HepG2 (cell line): ENCODE results near the gene MEPCE. TPM values are rescaled to one million over a fixed set of nuclear protein-coding genes. Genes with fewer than 3 reads are reported as not detected.

Experiments used
- polyA plus RNA-seq, 8 experiments: library from polyadenylated mRNA; depleted of rRNA in 3 of 8; stranded (reverse) in 7 of 8; unstranded in 1 of 8; fragments of >200 nt; fragmentation: Illumina TruSeq in 4 of 8; extraction: Trizol in 4 of 8; gene quantifications; 2 replicates each; pipeline versions ENCODE4 v1.2.1 to v1.2.3, GENCODE V29; 2011 to 2016; ENCODE audit warnings: low read depth in 4 of 8, missing spikeins in 1 of 8, mixed read lengths in 1 of 8; ENCODE audit not compliant: insufficient read depth in 1 of 8
- total RNA-seq, 5 experiments: library from RNA; depleted of rRNA; stranded (reverse); fragments of >200 nt; fragmentation: Illumina TruSeq; extraction: Trizol; gene quantifications; 2 replicates each; pipeline ENCODE4 v1.2.3, GENCODE V29; 2016; ENCODE audit warnings: low read depth in 1 of 5

Gene MEPCE
- total and polyA plus RNA-seq, 2 of the 13 experiments (the other 11 are each of a cell fraction or from before 2014, with no cell fraction given): 12.3 to 26.0 TPM

Other genes starting within 250 kb of the MEPCE start
- not detected in 2 replicates for gene PVRIG, start 209.9 kb upstream of the MEPCE start, total RNA-seq (2016; rRNA removed; fragmentation: Illumina TruSeq; extraction: Trizol)
- gene PVRIG, start 209.9 kb upstream of the MEPCE start, polyA plus RNA-seq (2011; rRNA removed): not detected in 2 replicates
- not detected in 2 replicates for gene SPDYE3, start 122.1 kb upstream of the MEPCE start, total RNA-seq (2016; rRNA removed; fragmentation: Illumina TruSeq; extraction: Trizol)
- gene SPDYE3, start 122.1 kb upstream of the MEPCE start, polyA plus RNA-seq (2011; rRNA removed): not detected in 2 replicates
- 5.6 and 16.6 TPM in 2 replicates for gene PILRB, start 71.7 kb upstream of the MEPCE start, total RNA-seq (2016; rRNA removed; fragmentation: Illumina TruSeq; extraction: Trizol)
- gene PILRB, start 71.7 kb upstream of the MEPCE start, polyA plus RNA-seq (2011; rRNA removed): 33.0 and 33.8 TPM in 2 replicates
- gene PILRA, start 56.3 kb upstream of the MEPCE start, total RNA-seq (2016; rRNA removed; fragmentation: Illumina TruSeq; extraction: Trizol): 0.13 TPM in 1 of 2 replicates, not detected in the other
- gene PILRA, start 56.3 kb upstream of the MEPCE start, polyA plus RNA-seq (2011; rRNA removed): 0.97 and 1.3 TPM in 2 replicates
- 2.5 and 2.6 TPM in 2 replicates for gene ZCWPW1, start 1.1 kb upstream of the MEPCE start, total RNA-seq (2016; rRNA removed; fragmentation: Illumina TruSeq; extraction: Trizol)
- 1.6 and 2.4 TPM in 2 replicates for gene ZCWPW1, start 1.1 kb upstream of the MEPCE start, polyA plus RNA-seq (2011; rRNA removed)
- 16.7 and 24.8 TPM in 2 replicates for gene PPP1R35, start 6.7 kb downstream of the MEPCE start, total RNA-seq (2016; rRNA removed; fragmentation: Illumina TruSeq; extraction: Trizol)
- 26.4 and 29.0 TPM in 2 replicates for gene PPP1R35, start 6.7 kb downstream of the MEPCE start, polyA plus RNA-seq (2011; rRNA removed)
- not detected in 2 replicates for gene SPACDR, start 34.4 kb downstream of the MEPCE start, total RNA-seq (2016; rRNA removed; fragmentation: Illumina TruSeq; extraction: Trizol)
- 0.24 and 0.41 TPM in 2 replicates for gene SPACDR, start 34.4 kb downstream of the MEPCE start, polyA plus RNA-seq (2011; rRNA removed)
- 6.3 and 7.7 TPM in 2 replicates for gene TSC22D4, start 49.4 kb downstream of the MEPCE start, total RNA-seq (2016; rRNA removed; fragmentation: Illumina TruSeq; extraction: Trizol)
- gene TSC22D4, start 49.4 kb downstream of the MEPCE start, polyA plus RNA-seq (2011; rRNA removed): 8.7 and 10.1 TPM in 2 replicates
- 0.15 TPM in 2 replicates for gene NYAP1, start 54.1 kb downstream of the MEPCE start, total RNA-seq (2016; rRNA removed; fragmentation: Illumina TruSeq; extraction: Trizol)
- 0.46 and 0.76 TPM in 2 replicates for gene NYAP1, start 54.1 kb downstream of the MEPCE start, polyA plus RNA-seq (2011; rRNA removed)
- gene AGFG2, start 109.4 kb downstream of the MEPCE start, total RNA-seq (2016; rRNA removed; fragmentation: Illumina TruSeq; extraction: Trizol): 117 and 132 TPM in 2 replicates
- gene AGFG2, start 109.4 kb downstream of the MEPCE start, polyA plus RNA-seq (2011; rRNA removed): 125 and 127 TPM in 2 replicates
- 0.15 TPM in 1 of 2 replicates, not detected in the other for gene SAP25, start 144.1 kb downstream of the MEPCE start, total RNA-seq (2016; rRNA removed; fragmentation: Illumina TruSeq; extraction: Trizol)
- gene SAP25, start 144.1 kb downstream of the MEPCE start, polyA plus RNA-seq (2011; rRNA removed): 0.20 TPM in 2 replicates
- gene LRCH4, start 156.3 kb downstream of the MEPCE start, total RNA-seq (2016; rRNA removed; fragmentation: Illumina TruSeq; extraction: Trizol): 2.9 and 7.0 TPM in 2 replicates
- 9.3 and 11.1 TPM in 2 replicates for gene LRCH4, start 156.3 kb downstream of the MEPCE start, polyA plus RNA-seq (2011; rRNA removed)
- gene FBXO24, start 156.5 kb downstream of the MEPCE start, total RNA-seq (2016; rRNA removed; fragmentation: Illumina TruSeq; extraction: Trizol): 0.13 and 0.20 TPM in 2 replicates
- gene FBXO24, start 156.5 kb downstream of the MEPCE start, polyA plus RNA-seq (2011; rRNA removed): 0.31 and 0.55 TPM in 2 replicates
- 3.9 and 16.0 TPM in 2 replicates for gene PCOLCE, start 172.5 kb downstream of the MEPCE start, total RNA-seq (2016; rRNA removed; fragmentation: Illumina TruSeq; extraction: Trizol)
- gene PCOLCE, start 172.5 kb downstream of the MEPCE start, polyA plus RNA-seq (2011; rRNA removed): 5.3 and 6.9 TPM in 2 replicates
- 6.1 and 7.6 TPM in 2 replicates for gene MOSPD3, start 182.7 kb downstream of the MEPCE start, total RNA-seq (2016; rRNA removed; fragmentation: Illumina TruSeq; extraction: Trizol)
- gene MOSPD3, start 182.7 kb downstream of the MEPCE start, polyA plus RNA-seq (2011; rRNA removed): 8.6 and 8.8 TPM in 2 replicates
- 12.5 and 36.9 TPM in 2 replicates for gene TFR2, start 211.7 kb downstream of the MEPCE start, total RNA-seq (2016; rRNA removed; fragmentation: Illumina TruSeq; extraction: Trizol)
- 64.2 and 122 TPM in 2 replicates for gene TFR2, start 211.7 kb downstream of the MEPCE start, polyA plus RNA-seq (2011; rRNA removed)
- not detected in 2 replicates for gene ACTL6B, start 226.6 kb downstream of the MEPCE start, total RNA-seq (2016; rRNA removed; fragmentation: Illumina TruSeq; extraction: Trizol)
- gene ACTL6B, start 226.6 kb downstream of the MEPCE start, polyA plus RNA-seq (2011; rRNA removed): not detected in 2 replicates
- 48.3 and 64.3 TPM in 2 replicates for gene GNB2, start 243.9 kb downstream of the MEPCE start, total RNA-seq (2016; rRNA removed; fragmentation: Illumina TruSeq; extraction: Trizol)
- 67.1 and 82.0 TPM in 2 replicates for gene GNB2, start 243.9 kb downstream of the MEPCE start, polyA plus RNA-seq (2011; rRNA removed)